H1 (cell line): ENCODE measurements around the gene FIG4. TPM values are rescaled to one million over a fixed set of nuclear protein-coding genes. Genes with fewer than 3 reads are reported as not detected.

ENCODE experiments used
- CEBPB ChIP-seq: IDR thresholded peaks from 2 replicates; pipeline ENCODE4 v1.6.1; 2012; ENCODE audit warnings: low read depth, low read length
- CTBP2 ChIP-seq: IDR thresholded peaks from 2 replicates; pipeline ENCODE4 v1.7.0; 2011; ENCODE audit warnings: borderline replicate concordance, mild to moderate bottlenecking, moderate library complexity, mixed read lengths, low read length; ENCODE audit not compliant: insufficient read depth, insufficient read length
- HDAC6 ChIP-seq: IDR thresholded peaks from one replicate; pipeline ENCODE4 v1.7.1; 2012; ENCODE audit warnings: low read depth, mild to moderate bottlenecking, inconsistent platforms, low read length, moderate library complexity
- POLR2AphosphoS5 ChIP-seq: IDR thresholded peaks from 2 replicates; pipeline ENCODE4 v1.6.1; 2011; ENCODE audit warnings: low read depth, low read length
- SIRT6 ChIP-seq: IDR thresholded peaks from one replicate; pipeline ENCODE4 v1.7.1; 2012; ENCODE audit warnings: low read length, inconsistent platforms
- polyA plus RNA-seq, 7 experiments: library from polyadenylated mRNA; depleted of rRNA in 3 of 7; stranded (reverse) in 5 of 7; unstranded in 2 of 7; fragments of >200 nt in 5 of 7; fragments of 200-250 nt in 2 of 7; gene quantifications; 1 replicate in 5 of 7; 2 replicates in 1 of 7; 4 replicates in 1 of 7; pipeline versions ENCODE4 v1.2.1 to v1.2.3, GENCODE V29; 2011 to 2013; ENCODE audit warnings: missing spikeins in 2 of 7, mixed read lengths in 2 of 7
- total RNA-seq: library from RNA; stranded (reverse); fragmentation: NEBNext Ultra II Directional; extraction: Animal tissue kit (Norgen Biotek cat#: 25700); gene quantifications from 2 replicates; pipeline ENCODE4 v1.2.1, GENCODE V29; 2021
- TF ChIP-seq, protein P1 (sequence below): fragments of 300-600 bp; sonication (generic); IDR thresholded peaks from 2 replicates; pipeline ENCODE4 v1.7.1; 2012; ENCODE audit warnings: low read length, moderate library complexity, mild to moderate bottlenecking, inconsistent platforms; ENCODE audit not compliant: insufficient replicate concordance
- TF ChIP-seq, protein P2 (sequence below): IDR thresholded peaks from 2 replicates; pipeline ENCODE4 v1.6.1; 2012; ENCODE audit warnings: inconsistent platforms
- TF ChIP-seq, protein P3 (sequence below): IDR thresholded peaks from 2 replicates; pipeline ENCODE4 v1.6.1; 2011; ENCODE audit warnings: low read length, improper control_type of control experiment

FIG4 gene
- total and polyA plus RNA-seq, 2 of the 8 experiments (the other 6 are each of a cell fraction or from before 2014, with no cell fraction given) = 11.8 to 21.9 TPM

DNA sequence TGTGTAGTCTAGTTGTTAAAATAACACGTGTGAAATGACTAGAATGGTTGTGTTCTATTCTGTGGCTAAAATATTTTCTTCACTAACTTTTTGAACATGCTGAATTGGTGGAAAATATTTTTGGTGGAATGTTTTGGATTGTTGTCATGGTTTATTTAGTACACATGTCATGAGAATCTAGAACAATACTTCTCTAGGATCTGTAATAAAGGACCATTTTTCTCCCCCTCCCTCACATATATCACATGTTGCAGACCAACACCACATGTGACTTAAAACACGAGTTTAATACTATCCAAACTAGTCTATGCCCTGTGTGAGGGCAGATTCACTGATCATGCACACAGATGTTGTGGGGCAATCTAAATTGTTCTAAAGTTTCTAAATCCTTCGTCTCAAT lies 29.2 kb downstream of the FIG4 start (continued):
- TF ChIP-seq CTBP2 = no peak
- TF ChIP-seq SIRT6 = no peak
- TF ChIP-seq, protein P1, sequence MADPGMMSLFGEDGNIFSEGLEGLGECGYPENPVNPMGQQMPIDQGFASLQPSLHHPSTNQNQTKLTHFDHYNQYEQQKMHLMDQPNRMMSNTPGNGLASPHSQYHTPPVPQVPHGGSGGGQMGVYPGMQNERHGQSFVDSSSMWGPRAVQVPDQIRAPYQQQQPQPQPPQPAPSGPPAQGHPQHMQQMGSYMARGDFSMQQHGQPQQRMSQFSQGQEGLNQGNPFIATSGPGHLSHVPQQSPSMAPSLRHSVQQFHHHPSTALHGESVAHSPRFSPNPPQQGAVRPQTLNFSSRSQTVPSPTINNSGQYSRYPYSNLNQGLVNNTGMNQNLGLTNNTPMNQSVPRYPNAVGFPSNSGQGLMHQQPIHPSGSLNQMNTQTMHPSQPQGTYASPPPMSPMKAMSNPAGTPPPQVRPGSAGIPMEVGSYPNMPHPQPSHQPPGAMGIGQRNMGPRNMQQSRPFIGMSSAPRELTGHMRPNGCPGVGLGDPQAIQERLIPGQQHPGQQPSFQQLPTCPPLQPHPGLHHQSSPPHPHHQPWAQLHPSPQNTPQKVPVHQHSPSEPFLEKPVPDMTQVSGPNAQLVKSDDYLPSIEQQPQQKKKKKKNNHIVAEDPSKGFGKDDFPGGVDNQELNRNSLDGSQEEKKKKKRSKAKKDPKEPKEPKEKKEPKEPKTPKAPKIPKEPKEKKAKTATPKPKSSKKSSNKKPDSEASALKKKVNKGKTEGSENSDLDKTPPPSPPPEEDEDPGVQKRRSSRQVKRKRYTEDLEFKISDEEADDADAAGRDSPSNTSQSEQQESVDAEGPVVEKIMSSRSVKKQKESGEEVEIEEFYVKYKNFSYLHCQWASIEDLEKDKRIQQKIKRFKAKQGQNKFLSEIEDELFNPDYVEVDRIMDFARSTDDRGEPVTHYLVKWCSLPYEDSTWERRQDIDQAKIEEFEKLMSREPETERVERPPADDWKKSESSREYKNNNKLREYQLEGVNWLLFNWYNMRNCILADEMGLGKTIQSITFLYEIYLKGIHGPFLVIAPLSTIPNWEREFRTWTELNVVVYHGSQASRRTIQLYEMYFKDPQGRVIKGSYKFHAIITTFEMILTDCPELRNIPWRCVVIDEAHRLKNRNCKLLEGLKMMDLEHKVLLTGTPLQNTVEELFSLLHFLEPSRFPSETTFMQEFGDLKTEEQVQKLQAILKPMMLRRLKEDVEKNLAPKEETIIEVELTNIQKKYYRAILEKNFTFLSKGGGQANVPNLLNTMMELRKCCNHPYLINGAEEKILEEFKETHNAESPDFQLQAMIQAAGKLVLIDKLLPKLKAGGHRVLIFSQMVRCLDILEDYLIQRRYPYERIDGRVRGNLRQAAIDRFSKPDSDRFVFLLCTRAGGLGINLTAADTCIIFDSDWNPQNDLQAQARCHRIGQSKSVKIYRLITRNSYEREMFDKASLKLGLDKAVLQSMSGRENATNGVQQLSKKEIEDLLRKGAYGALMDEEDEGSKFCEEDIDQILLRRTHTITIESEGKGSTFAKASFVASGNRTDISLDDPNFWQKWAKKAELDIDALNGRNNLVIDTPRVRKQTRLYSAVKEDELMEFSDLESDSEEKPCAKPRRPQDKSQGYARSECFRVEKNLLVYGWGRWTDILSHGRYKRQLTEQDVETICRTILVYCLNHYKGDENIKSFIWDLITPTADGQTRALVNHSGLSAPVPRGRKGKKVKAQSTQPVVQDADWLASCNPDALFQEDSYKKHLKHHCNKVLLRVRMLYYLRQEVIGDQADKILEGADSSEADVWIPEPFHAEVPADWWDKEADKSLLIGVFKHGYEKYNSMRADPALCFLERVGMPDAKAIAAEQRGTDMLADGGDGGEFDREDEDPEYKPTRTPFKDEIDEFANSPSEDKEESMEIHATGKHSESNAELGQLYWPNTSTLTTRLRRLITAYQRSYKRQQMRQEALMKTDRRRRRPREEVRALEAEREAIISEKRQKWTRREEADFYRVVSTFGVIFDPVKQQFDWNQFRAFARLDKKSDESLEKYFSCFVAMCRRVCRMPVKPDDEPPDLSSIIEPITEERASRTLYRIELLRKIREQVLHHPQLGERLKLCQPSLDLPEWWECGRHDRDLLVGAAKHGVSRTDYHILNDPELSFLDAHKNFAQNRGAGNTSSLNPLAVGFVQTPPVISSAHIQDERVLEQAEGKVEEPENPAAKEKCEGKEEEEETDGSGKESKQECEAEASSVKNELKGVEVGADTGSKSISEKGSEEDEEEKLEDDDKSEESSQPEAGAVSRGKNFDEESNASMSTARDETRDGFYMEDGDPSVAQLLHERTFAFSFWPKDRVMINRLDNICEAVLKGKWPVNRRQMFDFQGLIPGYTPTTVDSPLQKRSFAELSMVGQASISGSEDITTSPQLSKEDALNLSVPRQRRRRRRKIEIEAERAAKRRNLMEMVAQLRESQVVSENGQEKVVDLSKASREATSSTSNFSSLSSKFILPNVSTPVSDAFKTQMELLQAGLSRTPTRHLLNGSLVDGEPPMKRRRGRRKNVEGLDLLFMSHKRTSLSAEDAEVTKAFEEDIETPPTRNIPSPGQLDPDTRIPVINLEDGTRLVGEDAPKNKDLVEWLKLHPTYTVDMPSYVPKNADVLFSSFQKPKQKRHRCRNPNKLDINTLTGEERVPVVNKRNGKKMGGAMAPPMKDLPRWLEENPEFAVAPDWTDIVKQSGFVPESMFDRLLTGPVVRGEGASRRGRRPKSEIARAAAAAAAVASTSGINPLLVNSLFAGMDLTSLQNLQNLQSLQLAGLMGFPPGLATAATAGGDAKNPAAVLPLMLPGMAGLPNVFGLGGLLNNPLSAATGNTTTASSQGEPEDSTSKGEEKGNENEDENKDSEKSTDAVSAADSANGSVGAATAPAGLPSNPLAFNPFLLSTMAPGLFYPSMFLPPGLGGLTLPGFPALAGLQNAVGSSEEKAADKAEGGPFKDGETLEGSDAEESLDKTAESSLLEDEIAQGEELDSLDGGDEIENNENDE = no peak
- TF ChIP-seq, protein P2, sequence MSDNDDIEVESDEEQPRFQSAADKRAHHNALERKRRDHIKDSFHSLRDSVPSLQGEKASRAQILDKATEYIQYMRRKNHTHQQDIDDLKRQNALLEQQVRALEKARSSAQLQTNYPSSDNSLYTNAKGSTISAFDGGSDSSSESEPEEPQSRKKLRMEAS = no peak
- TF ChIP-seq, protein P3, sequence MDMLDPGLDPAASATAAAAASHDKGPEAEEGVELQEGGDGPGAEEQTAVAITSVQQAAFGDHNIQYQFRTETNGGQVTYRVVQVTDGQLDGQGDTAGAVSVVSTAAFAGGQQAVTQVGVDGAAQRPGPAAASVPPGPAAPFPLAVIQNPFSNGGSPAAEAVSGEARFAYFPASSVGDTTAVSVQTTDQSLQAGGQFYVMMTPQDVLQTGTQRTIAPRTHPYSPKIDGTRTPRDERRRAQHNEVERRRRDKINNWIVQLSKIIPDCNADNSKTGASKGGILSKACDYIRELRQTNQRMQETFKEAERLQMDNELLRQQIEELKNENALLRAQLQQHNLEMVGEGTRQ = no peak
- TF ChIP-seq CEBPB = no peak
- TF ChIP-seq POLR2AphosphoS5 = no peak
- no peak for TF ChIP-seq HDAC6
- TF ChIP-seq, all 59 proteins: peak for 0
